ENCODE results near the gene AIFM3. TPM values are rescaled to one million over a fixed set of nuclear protein-coding genes. Genes with fewer than 3 reads are reported as not detected.

Gene AIFM3
- total and polyA plus RNA-seq, 2 of the 13 experiments (the other 11 are each of a cell fraction or from before 2014, with no cell fraction given) = 9.0 to 15.3 TPM

- TF ChIP-seq NFKB2 (CRISPR knock-in tag; IDR thresholded peaks at IDR 0.05; ENCODE audit: borderline replicate concordance) (no peak), ZFP36L2 (CRISPR knock-in tag; IDR thresholded peaks at IDR 0.05) (no peak), RXRB (CRISPR knock-in tag; IDR thresholded peaks at IDR 0.05; ENCODE audit: borderline replicate concordance) (peak; percentile 34; the same call in 1 of the 2 replicates), JUND (CRISPR knock-in tag; IDR thresholded peaks at IDR 0.05) (no peak), BATF2 (CRISPR knock-in tag; IDR thresholded peaks at IDR 0.05) (no peak), MED1 (CRISPR knock-in tag; IDR thresholded peaks at IDR 0.05) (peak; percentile 35; the same call in 1 of the 2 replicates), SMAD1 (CRISPR knock-in tag; IDR thresholded peaks at IDR 0.05; ENCODE audit: borderline replicate concordance, low read depth) (no peak), SMARCE1 (IDR thresholded peaks at IDR 0.05; ENCODE audit: borderline replicate concordance) (no peak), ATF2 (CRISPR knock-in tag; IDR thresholded peaks at IDR 0.05) (peak; percentile 29; the same call in 1 of the 2 replicates), PTBP1 (IDR thresholded peaks at IDR 0.05; ENCODE audit: low read depth, low read length, poor library complexity, severe bottlenecking) (no peak), ZBTB46 (CRISPR knock-in tag; IDR thresholded peaks at IDR 0.05; ENCODE audit: borderline replicate concordance) (no peak), HIVEP1 (CRISPR knock-in tag; IDR thresholded peaks at IDR 0.05) (no peak), ZNF737 (CRISPR knock-in tag; IDR thresholded peaks at IDR 0.05; ENCODE audit: borderline replicate concordance) (no peak; the same call in 1 of the 2 replicates), MLXIP (CRISPR knock-in tag; IDR thresholded peaks at IDR 0.05; ENCODE audit: borderline replicate concordance) (no peak), UBTF (CRISPR knock-in tag; IDR thresholded peaks at IDR 0.05) (no peak), XRCC5 (optimal IDR thresholded peaks at IDR 0.05; ENCODE audit: low read length) (no peak), KAT7 (CRISPR knock-in tag; IDR thresholded peaks at IDR 0.05; ENCODE audit: borderline replicate concordance) (no peak), ZNF557 (CRISPR knock-in tag; IDR thresholded peaks at IDR 0.05) (no peak), ZNF83 (CRISPR knock-in tag; IDR thresholded peaks at IDR 0.05; ENCODE audit: borderline replicate concordance) (no peak), TGIF2 (CRISPR knock-in tag; IDR thresholded peaks at IDR 0.05) (0 out of 2 replicates have a peak, but pooled peaks have one; percentile 26)
Observed at GRCh38 chr22:20953668-20954500, 13.2 kb upstream of the AIFM3 start (continued).
